Medulla oblongata (tissue), 1 donor: ENCODE measurements around the gene ZNF302.
A peak's percentile ranks its signal among the peaks of the same experiment; 100 is the strongest.
"Not testable (repeated sequence)": the region's sequence is repeated elsewhere in the genome, so short reads cannot be mapped to it uniquely, and the experiment has no call there.

Source experiments
- DNase-seq: peaks from one replicate; pipeline ENCODE4 v3.0.0-alpha.2; 2015; ENCODE audit errors: extremely low spot score

Gene ZNF302

DNA sequence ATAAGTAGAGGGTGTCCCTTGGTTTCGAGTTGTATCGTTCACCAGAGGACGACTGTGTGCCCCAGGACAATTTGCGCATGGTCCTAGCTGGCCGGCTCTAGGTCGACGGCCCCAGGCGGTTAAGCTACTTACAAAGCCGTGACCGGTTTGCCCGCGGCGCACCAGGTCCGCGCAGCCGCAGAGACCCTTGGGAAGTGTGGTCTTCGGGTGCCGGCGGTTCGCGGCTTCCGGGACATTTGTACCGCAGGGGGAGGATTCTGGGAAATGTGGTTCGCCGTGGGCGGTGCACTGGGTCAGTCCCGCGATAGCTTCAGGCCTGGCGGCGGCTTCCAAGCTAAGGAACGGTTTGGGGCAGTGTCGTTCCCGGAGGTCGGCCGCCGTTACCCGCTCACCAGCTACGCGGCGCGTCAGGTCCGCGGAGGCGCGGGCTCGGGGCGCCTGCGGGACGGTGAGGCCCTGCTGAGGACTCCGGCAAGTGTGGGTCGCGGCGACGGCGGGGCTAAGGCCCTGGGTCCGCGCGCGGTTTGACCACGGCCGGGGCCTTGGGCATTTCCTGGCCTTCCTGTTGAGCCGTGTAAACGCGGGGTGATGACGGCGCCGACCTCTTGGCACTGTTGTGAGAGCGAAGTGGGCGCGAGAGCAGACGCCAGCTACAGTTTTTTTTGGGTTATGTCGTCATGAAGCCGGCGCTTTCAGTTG is at the start of gene ZNF302:
ZNF302 (plus strand) TSS at position 293 of the 699 bp plus-strand sequence. CDS start 1,127 bp downstream, outside the sequence.
- DNase-seq: peak; percentile 98

- DNase-seq: no peak
Observed at GRCh38 chr19:34633802-34634201, 43.7 kb upstream of the ZNF302 start.

DNA sequence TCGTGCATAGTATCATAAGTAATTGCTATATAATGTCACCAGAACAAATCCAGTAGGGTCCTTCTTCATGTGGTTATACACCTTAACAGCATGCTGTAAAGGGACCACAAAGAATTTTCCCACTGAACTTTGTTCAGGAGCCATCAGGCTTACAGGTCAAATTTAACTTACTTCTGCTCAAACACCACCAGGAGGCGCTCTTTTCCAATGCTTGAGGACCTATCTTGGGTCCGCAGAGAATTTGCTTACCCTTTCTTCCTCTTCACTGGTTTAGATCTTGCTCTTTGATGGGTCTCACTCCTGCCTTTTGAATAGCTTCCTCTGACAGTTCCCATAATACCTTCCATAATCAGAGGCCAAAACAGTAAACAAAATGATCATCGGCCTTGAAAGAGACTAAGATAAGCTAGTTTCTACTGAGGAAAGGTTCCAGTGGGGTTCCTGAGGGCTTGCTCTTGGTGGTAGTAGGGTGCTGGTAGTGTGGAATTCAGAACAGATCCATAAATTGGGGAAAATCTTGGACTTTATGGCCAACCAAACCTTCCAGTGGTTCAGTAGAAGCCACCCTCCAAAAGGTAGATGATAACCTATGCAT is 37.9 kb upstream of the ZNF302 start:
- peak; percentile 93 for DNase-seq

DNA sequence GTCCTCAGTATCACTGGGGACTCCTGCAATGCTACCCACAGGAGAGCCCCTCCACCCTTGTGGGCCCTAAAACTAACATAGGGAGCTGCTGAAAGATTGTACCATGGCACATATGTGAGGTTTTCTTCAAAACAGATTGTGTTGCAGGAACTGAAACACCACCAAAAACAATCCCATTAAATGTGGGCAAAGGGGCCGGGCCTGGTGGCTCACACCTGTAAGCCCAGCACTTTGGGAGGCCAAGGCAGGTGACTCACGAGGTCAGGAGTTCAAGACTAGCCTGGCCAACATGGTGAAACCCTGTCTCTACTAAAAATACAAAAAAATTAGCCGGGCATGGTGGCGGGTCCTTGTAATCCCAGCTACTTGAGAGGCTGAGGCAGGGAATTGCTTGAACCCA is 35.2 kb upstream of the ZNF302 start:
- DNase-seq: no peak

DNA sequence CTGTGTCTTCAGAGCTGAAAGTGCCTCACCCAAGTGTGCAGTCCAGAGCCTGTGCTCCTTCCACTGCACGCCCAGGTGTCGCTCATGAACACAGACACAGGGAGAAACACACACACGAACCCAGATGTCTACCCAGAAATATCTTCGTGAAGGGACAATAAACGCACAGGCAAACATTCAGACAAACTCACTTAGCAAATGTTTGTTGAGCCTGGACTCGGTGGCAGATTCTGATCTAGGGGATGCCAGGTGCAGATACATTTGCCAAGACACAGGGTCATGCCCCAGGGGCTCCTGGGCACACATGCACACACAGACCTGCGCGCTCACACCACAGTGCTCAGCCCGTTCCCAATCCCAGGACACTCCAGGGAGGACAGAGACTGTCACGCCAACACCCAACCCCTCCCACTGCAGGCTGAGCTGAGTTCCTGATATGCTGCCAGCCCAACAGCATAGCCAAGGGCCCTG is 32.5 kb upstream of the ZNF302 start:
- no peak for DNase-seq

DNA sequence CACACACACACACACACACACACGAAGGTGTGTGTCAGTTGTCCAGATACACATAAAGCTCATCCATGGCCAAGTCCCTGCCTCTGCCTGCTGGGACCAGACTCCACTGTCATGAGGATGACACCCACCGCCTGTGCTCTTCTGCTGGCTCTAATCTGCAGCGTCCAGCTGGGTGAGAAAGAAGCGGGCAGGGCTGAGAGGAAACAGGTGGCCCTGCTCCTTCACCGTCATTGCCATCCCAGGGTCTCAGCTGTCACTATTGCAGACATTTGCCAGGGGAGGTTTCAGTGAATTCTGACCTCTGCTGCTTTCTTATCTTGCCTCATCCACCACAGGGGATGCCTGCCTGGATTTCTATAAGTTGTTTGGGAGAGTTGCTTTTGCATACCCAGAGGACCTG is 31.9 kb upstream of the ZNF302 start:
- DNase-seq: no peak

DNA sequence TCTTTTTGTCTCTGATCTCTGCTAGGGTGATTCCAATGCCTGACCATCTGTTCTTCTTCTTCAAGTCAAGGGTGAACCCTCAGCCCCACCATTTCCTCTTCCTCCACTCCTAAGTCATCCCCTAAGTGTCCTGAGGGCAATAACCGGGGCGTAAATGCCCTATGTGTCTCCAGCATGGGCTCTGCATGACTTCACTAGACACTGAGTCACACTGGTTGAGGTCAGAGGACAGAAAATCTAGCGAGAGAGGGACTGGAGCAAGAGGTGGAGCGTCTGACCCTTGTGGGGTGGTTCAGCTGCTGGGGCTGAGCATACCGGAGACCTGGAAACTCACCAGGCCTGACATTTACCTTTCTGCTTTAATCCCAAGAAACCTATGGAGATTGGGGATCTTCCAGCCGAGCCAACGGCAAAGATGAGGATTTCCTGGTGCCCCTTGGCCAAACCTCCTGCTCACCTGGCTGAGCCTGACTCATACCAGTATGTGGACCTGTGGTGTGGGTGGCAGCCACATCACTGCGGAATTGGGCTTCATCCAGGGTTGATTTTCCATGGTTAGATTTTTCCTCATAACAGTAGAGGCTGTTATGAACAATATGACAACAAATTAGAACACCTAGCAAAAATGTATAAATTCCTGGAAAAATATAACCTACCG is 27.5 kb upstream of the ZNF302 start:
- DNase-seq: no peak

DNA sequence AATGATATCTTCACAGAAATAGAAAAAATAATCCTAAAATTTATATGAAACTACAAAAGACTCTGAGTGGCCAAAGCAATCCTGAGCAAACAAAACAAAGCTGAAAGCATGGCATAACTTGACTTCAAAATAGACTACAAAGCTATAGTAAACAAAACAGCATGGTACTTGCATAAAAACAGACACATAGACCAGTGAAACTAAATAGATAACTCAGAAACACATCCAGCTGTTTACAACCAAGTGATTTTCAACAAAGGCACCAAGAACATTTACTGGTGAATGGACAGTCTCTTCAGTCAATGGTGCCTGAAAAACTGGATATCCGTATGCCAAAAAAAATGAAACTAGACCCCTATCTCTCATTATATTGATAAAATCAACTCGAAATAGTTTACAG is 25.7 kb upstream of the ZNF302 start:
- no peak for DNase-seq

DNA sequence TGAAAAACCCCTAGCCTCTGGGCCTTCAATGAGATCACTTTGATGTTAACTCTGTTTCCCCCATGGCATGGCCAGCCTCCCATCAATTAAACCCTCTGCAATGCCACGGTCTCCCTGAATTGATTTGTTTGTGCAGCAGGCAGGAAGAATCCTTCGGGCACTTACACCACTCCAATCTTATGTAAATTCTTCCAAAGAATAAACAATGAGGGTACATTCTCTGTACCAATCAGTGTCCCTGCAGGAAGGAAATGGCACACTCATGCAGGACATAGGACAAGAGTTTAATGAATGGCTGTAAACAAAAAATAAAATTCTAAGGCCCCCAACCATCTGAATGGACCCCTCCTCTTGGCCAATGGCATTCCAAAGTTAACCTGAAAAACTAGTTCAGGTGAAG is 22.7 kb upstream of the ZNF302 start:
- no peak for DNase-seq

- no peak for DNase-seq
Observed at GRCh38 chr19:34655651-34656050, 21.8 kb upstream of the ZNF302 start.

DNA sequence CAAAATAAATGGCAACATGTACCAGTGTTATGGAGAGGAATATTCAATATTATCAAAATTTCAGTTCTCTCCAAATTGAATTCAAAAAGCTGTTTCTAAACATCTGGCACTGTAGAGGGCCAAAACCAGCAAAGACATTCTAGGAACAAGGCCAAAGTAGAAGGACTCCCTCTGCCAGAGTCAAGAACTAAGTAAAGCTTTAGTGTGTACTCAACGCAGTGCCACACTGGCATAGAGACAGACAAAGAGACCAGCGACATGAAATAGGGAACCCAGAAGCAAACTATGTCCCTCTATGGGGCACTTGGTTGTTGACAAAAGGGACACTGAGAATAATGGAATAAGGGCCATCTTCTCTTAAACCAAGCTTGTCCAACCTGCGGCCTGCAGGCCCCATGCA is 16.1 kb upstream of the ZNF302 start:
- DNase-seq: no peak

- DNase-seq: peak; percentile 26
Observed at GRCh38 chr19:34662919-34663318, 14.6 kb upstream of the ZNF302 start.

DNA sequence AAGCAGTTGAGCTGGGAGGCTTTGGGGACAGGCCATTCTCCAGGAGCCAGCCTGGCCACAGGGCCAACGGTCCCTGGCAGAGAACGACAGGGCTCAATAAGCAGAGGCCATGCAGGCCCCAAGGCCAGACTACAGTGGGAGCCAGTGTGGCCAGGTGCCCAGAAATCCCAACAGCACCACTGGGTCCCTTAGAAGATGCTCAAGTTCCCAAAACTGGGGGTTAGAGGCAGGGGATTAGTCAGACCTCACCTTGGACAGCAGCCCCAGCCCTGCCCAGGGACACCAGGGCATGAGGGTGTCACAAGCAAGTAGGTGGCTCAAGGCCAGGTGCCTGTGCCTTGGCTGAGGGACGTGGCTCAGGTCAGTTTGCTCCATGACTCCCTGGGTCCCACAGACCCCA is 13.3 kb upstream of the ZNF302 start:
- peak; percentile 6 for DNase-seq

DNA sequence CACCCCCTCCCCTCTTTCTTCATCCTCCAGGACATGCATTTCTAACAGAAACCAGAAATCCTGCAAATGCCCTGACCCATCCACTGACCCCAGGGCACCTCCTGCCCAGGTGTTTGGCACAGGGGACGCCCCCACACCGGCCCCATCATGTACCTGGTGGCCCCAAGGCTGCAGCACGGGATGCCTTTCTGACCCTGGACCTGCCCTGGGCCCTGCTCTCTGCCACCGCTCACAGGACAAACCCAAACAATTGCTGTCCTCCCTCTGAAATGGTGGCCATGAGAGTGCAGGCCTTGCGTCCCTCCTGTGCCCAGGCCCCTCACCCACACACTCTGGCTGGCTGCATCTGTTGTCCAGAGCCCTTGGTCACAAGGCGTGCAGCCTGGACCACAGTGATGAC is 12.6 kb upstream of the ZNF302 start:
- DNase-seq: no peak

DNA sequence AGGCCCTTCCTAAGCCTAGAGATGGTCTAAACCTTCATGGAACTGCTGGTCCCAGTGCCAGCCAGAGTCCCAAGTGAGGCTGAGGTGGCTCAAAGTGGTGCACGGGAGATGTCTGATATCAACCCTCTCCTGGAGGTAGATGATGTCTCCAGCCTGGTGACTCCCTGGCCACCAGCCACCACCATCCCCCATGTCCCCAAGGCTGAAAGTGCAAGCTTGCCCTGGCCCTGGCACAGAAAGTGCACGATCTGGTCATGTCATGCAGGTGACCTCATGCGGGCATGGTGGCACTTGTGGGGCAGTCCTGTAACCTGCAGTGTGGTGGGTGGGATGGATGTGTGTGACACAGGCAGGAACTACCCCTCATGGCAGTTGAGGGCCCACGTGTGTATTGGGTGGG is 12.2 kb upstream of the ZNF302 start:
- DNase-seq: not testable (repeated sequence)

- DNase-seq: no peak
Observed at GRCh38 chr19:34666200-34666957, 11.1 kb upstream of the ZNF302 start.

DNA sequence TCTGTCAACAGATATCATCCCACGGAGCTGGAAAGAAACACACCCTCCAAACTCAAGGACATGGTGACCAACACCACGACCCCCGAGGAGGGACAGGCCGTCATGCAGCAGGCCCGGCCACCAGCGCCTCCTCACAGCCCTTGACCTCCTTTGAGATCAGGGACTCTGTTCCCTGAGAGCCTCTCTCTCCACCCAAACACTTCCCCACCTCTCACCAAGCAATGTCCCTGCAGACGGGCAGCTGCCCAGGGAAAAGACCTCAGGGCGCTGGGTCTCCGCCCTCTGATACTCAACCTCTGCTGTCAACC is 10.6 kb upstream of the ZNF302 start:
- no peak for DNase-seq

GRCh38 chr19:34667349-34668076 is 10.0 kb upstream of the ZNF302 start:
- no peak for DNase-seq

DNA sequence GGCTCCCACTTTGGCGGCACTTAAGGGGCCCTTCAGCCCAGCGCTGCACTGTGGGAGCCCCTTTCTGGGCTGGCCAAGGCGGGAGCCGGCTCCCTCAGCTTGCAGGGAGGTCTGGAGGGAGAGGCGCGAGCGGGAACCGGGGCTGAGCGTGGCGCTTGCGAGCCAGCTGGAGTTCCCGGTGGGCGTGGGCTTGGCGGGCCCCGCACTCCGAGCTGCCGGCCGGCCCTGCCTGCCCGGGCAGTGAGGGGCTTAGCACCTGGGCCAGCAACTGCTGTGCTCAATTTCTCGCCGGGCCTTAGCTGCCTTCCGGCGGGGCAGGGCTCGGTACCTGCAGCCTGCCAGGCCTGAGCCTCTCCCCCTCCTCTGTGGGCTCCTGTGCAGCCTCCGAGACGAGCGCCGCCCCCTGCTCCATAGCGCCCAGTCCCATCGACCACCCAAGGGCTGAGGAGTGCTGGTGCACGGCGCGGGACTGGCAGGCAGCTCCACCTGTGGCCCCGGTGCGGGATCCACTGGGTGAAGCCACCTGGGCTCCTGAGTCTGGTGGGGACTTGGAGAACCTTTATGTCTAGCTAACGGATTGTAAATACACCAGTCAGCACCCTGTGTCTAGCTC is 9.3 kb upstream of the ZNF302 start:
- not testable (repeated sequence) for DNase-seq

DNA sequence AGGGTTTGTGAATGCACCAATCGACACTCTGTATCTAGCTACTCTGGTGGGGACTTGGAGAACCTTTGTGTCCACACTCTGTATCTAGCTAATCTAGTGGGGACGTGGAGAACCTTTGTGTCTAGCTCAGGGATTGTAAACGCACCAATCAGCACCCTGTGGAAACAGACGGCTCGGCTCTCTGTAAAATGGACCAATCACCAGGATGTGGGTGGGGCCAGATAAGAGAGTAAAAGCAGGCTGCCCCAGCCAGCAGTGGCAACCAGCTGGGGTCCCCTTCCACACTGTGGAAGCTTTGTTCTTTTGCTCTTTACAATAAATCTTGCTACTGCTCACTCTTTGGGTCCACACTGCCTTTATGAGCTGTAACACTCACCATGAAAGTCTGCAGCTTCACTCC is 8.8 kb upstream of the ZNF302 start:
- not testable (repeated sequence) for DNase-seq

- no peak for DNase-seq
Observed at GRCh38 chr19:34669305-34669704, 8.2 kb upstream of the ZNF302 start.
